Left lobe of liver (tissue), 2 donors: Measurements from ENCODE around the gene ZNF211. TPM values are rescaled to one million over a fixed set of nuclear protein-coding genes. Genes with fewer than 3 reads are reported as not detected.

Experiments used
- ATAC-seq: fragments of 200-7000 bp; cut with Tn5 transposase; one replicate; pipeline ENCODE4 v1.9.1; 2020; ENCODE audit warnings: mild to moderate bottlenecking, moderate library complexity
- DNase-seq: peaks from one replicate; pipeline ENCODE4 v3.0.0-alpha.2; 2020; ENCODE audit warnings: low spot score
- total RNA-seq: library from RNA; stranded (reverse); gene quantifications from one replicate; pipeline ENCODE4 v1.2.1, GENCODE V29; 2021
- donor health status: DM: no; HTN: no; CAD: no; lungs with moderate emphysema.
- donor health status: DM: no; HTN: yes; CAD: no.

The ZNF211 gene
- total RNA-seq = 4.9 TPM

DNA sequence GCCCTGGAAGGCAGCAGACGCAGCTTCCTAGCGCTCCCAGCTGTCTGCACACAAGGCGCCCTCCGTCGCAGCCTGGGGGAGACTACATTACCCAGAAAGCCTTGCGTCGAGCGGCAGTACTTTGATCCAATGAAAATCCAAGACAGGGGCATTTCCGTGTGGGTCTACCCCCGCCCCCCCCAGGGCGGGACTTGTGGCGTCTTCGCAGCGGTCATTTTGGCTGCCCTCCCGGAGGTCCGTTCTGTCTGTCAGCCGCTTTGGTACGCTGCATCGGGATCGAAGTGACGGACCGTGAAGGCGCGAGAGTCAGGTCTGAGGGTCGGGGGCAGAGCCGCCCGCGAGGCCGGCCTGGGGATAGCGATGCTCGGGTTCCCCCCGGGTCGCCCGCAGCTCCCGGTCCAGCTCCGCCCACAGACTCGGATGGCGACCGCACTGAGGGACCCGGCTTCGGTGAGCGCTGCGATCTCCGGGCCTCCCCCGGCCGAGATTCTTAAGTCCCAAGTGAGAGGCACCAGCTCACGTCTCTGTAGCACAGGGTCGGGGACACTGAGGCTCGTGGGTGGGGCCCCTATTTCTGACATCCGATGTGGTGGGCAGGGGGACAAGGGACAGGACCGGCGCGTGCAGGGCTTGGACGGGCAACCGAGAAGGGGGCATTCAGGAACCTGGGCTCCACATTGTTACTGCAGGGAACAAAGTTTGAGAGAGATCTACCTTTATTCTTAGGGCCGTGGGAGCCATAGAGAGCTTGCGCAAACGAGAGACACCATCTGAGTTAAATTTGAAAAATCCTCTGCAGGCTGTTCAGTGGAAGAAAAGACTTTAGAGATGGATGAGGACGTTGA lies at the start of gene ZNF211:
TSS of gene ZNF211 (plus strand) at position 182 of the 845 bp plus-strand sequence. CDS start at position 361, 179 bp downstream.
- DNase-seq (peak; percentile 94), ATAC-seq (peak; percentile 100)

DNA sequence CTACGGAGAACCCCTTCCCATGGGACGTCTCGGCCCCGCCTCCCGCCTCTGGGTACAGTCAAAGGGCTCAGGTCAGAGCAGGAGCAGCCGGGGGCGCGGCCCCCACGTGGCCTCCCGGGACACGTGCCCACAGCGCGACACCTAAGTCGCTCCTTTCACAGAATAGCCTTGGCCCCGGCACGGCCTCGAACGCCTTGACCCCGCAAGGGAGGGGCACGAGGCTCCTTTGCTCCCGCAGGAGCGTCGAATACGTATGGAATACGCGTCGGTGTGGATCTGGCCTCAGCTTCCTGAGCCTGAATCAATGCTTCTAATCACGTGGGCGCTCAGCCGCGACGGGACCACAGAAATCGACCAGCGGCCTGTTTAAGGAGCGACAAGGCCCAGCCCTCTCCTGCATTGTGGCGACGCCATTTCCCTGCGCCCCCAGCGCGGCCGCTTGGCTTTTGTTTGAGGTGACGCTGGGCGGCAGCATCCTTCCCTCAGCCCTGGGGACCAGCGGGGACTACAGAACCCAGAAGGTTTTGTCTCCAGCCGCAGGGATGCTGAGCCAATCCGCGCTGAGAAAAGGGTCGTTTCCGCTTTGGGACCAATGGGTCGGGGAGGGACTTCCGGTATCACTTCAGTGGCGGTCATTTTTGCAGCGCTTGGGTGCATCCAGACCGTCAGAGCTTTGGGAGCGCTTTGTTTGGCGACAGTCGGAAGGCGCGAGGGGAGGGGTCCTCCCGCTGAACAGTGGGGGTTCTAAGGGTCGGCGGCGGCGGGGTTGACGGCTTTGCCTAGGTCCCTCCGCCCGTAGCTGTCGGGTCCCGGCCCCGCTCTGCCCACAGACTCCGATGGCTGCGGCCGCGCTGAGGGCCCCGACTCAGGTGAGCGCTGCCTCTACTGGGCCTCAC lies 49.2 kb upstream of the ZNF211 start, which contains the start of gene ZIK1:
TSS of gene ZIK1 (plus strand) at position 625 of the 896 bp plus-strand sequence. CDS start at position 837, 212 bp downstream.
- DNase-seq (peak; percentile 67), ATAC-seq (peak; percentile 73)

DNA sequence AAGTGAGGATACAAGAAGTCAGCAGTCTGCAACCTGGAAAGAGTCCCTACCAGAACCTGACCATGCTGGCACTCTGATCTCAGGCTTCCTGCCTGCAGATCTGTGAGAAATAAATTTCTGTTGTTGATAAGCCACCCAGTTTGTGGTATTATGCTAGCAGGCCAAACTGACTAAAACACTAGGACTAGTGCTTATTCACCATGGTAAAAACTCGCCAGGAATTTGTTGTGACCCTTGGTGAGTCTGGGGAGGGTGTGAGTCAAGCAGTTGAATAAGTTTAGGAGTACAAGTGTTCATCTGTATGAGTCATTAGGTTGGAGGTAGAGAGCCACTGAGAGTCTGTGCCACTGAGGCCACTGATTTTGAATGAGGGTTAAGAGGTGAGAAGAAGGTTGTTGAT lies 45.4 kb upstream of the ZNF211 start:
- DNase-seq (no peak), ATAC-seq (no peak)

DNA sequence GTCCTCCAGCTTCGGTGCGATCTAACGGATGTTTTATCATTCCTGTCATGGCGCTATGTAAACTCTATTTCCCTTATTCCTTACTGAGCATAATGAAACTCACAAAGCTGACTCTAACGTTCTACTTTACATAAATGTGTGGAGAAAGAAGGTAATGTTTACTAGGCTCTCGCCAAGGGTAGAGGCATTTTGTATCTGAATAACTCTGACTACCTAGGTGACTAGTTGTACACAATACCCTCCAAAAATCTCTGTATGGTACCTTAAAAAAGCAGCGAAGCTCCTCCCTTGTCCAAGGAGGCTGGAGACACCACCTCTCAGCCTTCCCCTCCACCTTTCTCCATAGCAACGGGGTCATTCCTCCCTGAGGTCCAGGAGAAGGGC lies 33.6 kb upstream of the ZNF211 start:
- DNase-seq (no peak), ATAC-seq (no peak)

DNA sequence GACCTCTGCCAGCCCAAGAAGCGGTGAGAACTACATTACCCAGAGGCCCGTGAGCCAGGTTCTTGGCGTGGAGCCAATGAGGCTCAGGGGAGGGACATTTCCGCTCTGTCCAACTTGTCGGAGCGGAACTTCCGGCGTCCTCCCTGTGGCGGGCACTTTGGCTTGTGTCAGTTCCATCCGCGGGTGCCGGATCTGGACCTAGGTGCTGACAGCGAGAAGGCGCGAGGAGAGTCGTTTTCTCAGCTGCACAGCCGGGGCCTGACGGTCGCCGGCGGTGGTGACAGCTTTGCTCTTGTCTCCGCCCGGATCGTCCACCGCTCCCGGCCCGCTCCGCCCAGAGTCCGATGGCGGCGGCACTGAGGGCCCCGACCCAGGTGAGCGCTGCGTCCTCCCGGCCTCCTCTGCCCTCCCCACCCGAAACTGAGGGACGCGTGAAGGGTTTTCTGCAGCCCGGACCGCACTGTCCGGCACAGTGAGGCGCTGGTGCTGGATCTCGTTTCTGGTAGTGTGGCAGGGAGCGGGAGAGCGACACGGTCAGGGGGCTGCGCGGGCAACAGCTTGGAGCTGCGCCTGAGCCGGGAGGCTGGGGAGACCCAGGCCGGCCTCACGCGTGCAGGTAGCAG lies 33.1 kb upstream of the ZNF211 start, which contains the start of gene ZNF530:
TSS of gene ZNF530 (plus strand) at position 125 of the 623 bp plus-strand sequence. CDS start 4,461 bp downstream, outside the sequence.
- ATAC-seq (peak; percentile 99), DNase-seq (peak; percentile 93)

DNA sequence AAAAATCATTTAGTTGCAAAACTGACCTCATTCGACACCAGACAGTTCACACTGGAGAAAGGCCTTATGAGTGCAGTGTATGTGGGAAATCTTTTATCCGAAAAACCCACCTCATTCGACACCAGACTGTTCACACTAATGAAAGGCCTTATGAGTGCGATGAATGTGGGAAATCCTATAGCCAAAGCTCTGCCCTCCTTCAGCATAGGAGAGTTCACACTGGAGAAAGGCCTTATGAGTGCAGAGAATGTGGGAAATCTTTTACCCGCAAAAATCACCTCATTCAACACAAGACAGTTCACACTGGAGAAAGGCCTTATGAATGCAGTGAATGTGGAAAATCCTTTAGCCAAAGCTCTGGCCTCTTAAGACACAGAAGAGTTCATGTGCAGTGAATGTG lies 26.0 kb upstream of the ZNF211 start:
- no peak for DNase-seq
- ATAC-seq = no peak

DNA sequence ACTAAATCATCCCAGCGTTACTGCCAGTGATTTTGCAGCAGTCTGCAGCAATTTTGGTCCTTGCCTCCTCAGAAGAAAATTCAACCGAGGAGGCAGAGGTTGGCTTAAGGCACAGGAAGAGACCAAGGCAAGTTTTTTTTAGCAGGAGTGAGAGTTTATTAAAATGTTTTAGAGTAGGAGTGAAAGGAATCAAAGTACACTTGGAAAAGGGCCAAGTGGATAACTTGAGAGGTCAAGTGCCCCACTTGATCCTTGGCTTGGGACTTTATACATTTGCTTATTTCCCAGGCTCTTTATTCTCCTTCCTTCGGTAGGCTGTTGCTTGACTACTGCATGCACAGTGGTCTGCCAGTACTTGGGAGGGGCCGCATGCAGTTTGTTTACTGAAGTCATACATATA lies 21.9 kb upstream of the ZNF211 start:
- DNase-seq (no peak), ATAC-seq (no peak)

DNA sequence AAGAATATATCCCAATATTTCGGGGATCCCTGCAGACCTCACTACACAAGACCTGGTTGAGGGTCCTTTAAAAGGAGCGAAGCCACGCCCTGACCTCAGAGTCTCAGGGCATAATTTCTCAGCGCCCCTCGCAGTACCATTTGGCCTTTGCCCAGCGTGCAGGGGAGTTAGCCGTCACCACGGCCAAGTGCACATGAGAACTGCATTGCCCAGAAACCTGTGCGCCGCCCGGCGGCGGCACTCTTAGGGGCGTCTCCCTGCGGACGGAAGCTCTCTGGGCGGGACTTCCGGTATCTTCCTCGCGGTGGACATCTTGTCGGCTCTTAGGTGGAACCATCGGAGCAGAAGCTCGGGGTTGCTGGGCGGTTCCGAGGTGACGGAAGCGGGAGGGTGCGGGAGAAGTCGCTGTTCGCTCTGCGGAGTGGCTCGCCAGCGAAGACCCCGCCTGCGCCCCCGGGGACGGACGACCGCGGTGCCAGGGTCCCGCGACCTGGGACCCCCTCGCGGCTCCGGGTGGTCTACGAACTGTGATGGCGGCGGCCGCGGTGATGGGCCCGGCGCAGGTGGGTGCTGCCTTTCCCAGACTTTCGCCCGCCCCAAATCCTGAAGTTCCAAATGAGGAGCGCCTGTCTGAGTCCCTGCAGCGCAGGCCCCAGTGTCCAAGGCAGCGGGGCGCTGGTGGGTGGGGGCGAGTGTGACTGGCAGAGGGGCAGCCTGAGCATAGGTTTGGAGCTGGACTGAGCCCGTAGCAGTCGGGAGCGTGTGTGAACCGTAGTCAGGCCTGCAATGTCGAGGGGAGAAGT lies 18.8 kb upstream of the ZNF211 start, which contains the start of gene ZNF134:
TSS of gene ZNF134 (plus strand) at position 302 of the 803 bp plus-strand sequence. CDS start 5,227 bp downstream, outside the sequence.
- peak; percentile 100 for ATAC-seq
- DNase-seq = peak; percentile 92

DNA sequence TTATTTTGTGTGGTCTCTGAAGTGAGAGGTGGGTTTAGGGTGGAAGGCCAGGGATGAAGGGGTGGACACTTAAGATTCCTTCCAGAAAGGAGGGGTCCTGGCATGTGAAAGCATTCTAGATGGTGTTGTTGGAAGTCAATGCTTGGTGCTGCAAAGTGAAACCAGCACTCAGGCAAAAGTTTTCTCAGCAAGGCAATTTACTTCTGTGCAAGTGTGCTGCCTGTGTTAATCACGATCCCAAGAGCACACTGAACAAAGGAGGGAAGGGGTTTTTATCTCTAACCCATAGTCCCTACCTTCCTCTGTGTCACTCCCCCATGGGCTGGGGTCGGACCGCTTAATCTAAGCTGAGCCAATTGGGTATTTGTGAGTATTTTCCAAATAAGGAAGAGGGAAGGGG lies 17.6 kb upstream of the ZNF211 start:
- ATAC-seq (no peak), DNase-seq (no peak)

DNA sequence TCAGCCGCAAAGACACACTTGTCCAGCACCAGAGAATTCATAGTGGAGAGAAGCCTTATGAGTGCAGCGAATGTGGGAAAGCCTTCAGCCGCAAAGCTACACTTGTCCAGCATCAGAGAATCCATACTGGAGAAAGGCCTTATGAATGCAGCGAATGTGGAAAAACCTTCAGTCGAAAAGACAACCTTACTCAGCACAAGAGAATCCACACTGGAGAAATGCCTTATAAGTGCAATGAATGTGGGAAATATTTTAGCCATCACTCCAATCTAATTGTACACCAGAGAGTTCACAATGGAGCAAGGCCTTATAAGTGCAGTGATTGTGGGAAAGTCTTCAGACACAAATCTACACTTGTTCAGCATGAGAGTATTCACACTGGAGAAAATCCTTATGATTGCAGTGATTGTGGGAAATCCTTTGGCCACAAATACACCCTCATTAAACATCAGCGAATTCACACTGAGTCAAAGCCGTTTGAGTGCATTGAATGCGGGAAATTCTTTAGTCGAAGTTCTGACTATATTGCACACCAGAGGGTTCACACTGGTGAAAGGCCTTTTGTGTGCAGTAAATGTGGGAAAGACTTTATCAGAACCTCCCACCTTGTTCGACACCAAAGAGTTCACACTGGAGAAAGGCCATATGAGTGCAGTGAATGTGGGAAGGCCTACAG lies 12.2 kb upstream of the ZNF211 start:
- ATAC-seq (no peak), DNase-seq (no peak)

DNA sequence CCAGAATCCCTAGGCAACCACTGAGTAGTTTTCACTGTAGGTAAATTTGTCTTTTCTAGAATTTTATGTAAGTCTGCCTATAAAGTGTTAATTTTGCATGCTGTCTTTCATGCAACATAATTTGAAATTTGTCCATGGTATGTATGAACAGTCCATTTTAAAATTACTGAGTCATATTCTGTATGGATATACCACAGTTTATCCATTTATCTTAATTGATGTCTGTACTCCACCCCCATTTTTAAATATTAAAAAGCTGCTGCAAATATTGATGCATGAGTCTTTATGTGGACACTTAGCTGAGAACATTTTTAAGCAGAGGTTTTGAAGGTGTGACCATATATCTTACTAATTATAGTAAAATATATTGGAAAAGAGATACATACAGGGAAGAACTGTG lies 9.9 kb upstream of the ZNF211 start:
- ATAC-seq = no peak

DNA sequence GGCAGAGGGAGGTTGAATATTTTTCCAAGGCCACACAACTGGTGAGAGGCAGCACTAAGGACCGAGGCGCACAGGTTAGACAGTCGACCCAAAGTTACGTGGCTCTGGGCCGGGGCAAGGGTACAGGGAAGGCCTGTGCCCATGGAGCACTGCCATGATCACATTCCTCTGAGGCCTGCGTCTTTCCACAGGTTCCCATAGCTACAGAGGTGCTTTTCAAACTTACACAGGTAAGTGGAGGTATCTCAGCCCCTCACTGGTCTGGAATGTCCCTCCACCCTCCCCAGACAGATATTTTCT lies 814 bp downstream of the ZNF211 start:
- ATAC-seq (no peak), DNase-seq (no peak)

More for the DNA sequence above, 9.9 kb upstream of the ZNF211 start:
- DNase-seq = no peak

DNA sequence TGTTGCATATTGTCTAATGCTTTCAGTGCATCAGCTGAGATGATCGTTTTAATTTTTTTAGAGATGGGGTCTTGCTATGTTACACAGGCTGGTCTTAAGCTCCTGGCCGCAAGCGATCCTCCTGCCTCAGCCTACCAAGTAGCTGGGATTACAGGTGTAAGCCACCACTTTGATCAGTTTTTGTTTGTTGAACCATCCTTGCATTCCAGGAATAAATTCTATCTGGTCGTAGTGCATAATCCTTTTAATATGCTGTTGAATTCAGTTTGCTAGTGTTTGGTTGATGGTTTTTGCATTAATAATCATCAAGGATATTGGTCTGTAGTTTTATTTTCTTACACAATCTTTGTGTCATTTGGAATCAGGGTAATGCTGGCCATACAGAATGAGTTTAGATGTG lies 4.4 kb downstream of the ZNF211 start:
- ATAC-seq (no peak), DNase-seq (no peak)

DNA sequence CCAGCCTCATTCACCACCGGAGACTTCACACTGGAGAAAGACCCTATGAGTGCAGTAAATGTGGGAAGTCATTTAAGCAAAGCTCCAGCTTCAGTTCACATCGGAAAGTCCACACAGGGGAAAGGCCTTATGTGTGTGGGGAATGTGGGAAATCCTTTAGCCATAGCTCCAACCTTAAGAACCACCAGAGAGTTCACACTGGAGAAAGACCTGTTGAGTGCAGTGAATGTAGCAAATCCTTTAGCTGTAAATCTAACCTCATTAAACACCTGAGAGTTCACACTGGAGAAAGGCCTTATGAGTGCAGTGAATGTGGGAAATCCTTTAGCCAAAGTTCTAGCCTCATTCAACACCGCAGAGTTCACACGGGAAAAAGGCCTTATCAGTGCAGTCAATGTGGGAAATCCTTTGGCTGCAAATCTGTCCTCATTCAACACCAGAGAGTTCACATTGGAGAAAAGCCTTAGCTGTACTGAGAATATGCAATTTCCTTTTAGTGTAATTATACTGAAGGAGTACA lies 8.8 kb downstream of the ZNF211 start:
- DNase-seq (no peak), ATAC-seq (no peak)

DNA sequence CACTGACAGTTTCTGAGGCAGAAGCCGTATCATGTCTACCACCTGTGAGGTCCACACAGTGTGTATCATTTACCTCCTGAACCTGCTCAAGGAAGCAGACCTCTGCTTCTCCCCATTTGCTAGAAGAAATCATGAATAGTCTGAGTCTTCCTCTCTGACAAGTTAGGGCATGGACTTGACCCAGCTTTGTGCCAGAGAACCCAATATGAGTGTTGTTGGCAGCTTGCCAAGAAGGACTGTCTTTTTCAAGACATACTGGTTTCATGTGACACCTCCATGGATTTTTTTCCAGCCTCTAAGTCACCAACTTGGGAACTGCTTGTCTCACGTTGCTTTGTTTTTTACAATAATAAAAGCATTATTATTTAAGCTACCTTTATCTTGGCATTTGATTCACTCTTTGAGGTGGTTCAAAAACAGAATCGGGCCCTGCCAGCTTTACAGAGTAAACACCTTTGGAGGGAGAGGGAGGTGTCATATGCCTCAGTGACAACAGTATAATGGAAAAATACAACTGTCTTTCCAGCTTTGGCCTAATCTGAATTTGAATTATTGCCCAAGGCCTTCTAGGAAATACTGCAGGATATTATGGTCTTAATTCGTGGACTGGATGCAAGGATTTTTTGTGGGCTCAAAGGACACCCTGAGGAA lies 9.6 kb downstream of the ZNF211 start:
- DNase-seq (no peak), ATAC-seq (no peak)

DNA sequence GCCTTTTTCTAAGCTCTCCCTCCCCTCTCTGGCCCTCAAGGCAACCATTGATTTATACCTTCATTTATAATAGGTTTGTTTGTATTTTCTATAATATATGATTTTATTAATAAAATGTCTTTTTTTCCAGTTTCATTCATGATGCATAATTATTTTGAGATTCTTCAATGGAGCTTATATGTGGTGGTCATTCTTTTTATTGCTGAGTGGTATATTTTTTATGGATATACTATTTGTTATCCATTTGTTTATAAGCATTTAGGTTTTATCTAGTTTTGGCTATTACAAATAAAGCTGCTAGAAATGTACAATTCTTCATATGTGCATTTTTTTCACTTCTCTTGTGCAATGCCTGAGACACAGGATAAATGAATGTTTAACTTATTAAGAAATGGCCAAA lies 10.8 kb downstream of the ZNF211 start:
- ATAC-seq = no peak

DNA sequence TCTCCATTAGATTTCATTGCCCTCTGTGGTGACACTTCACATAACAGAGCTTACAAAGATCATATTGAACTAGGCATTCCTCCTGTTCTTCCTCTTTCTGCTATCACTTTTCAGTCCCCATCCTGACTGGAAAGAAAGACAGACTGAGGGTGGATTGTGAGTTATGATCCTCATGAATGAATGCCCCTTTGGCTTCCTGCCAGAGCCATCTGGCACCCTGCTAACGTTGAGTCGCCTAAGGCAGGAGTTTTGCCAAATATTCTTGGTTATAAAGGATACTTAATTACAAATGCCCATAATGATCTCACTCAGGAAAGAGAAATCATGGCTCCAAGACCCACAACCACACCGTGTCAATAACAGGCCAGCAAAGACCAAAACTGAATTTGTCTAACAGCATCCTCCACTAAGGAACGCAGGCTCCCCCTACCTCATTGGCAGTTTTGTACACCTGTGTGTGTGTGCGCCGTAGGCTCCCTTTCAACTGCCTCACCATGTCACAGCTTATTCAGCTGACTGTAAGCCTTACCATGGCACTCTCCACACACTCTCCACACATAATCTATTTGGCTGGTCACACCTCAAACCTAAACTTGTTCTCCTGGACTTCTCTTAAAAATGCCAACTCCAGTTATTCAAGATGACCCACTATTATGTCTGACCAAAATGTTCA lies 15.5 kb downstream of the ZNF211 start:
- ATAC-seq (no peak), DNase-seq (no peak)

More for the DNA sequence above, 10.8 kb downstream of the ZNF211 start:
- DNase-seq = no peak

DNA sequence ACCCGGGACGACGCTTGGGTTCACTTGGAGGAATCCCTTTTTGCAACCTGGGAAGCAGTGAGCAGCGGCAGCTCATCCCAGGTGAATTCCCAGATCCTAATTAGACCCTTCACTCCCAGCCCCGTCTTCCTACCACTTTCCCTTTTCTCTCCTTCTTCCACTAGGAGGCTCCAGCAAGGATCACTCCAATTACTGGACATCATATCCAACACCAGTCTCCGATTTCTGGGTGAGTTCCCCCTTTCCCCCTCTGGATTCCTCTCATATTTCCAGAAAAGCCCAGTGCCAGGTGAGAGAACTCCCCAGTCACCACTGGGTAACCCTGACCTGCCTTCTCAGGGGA lies 18.7 kb downstream of the ZNF211 start:
- no peak for ATAC-seq
- DNase-seq = no peak

DNA sequence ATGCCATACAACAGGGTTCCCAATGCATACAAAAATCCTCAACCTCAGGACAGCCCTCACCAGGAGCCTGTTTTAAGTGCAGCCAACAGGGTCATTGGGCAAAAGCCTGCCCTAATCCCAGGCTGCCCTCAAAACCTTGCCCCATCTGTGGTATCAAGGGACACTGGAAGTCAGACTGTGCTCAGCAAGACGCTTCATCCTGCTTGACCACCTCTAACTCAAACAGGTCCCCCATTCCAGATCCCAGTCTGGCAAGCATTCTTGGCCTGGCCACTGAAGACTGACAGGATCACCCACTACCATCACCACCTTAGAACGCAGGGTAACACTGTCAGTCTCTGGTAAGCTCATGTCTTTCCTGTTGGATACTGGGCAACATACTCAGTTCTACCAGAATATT lies 20.7 kb downstream of the ZNF211 start:
- ATAC-seq (no peak), DNase-seq (no peak)
